ENCODE results near the gene ATPAF1. TPM values are rescaled to one million over a fixed set of nuclear protein-coding genes. Genes with fewer than 3 reads are reported as not detected.

Gene ATPAF1
- total and polyA plus RNA-seq, 3 donors from 2014 or later, result 76.7 to 98.9 (median 85.9) TPM

- Histone ChIP-seq H3K27me3 (no peaks in the 10 kb centered on the region), H3K9me3 (no peaks in the 10 kb centered on the region), H3K36me3 (ENCODE audit: low read depth, missing control alignments) (no peaks in the 10 kb centered on the region), H3K4me3 (peak overlapping the region; percentile 79 to 91), H3K27ac (peak overlapping the region; percentile 93 to 96), H3K4me1 (peaks cover 28% of the 10 kb centered on the region)
- TF ChIP-seq POLR2A (IDR thresholded peaks at IDR 0.05), result no peak
- TF ChIP-seq CTCF (IDR thresholded peaks at IDR 0.05), result no peak
- no peak for DNase-seq
- intact Hi-C loops (cut with DNase I; ENCODE audit: low total_unique reads), result no loop called here
- WGBS, 2 donors, result 32 to 40% methylated on average over 3 of the region's 3 CpGs
These were observed 52.4 kb downstream of the ATPAF1 start for GRCh38 chr1:46615735-46616134.

GRCh38 chr1:46615088-46615487 lies 53.1 kb downstream of the ATPAF1 start:
- H3K27me3 ChIP-seq, result no peaks in the 10 kb centered on the region
- peaks cover 28% of the 10 kb centered on the region for H3K4me1 ChIP-seq
- no peaks in the 10 kb centered on the region for H3K36me3 ChIP-seq (ENCODE audit: low read depth, missing control alignments)
- no peak for DNase-seq
- TF ChIP-seq POLR2A (IDR thresholded peaks at IDR 0.05), result no peak
- TF ChIP-seq CTCF (IDR thresholded peaks at IDR 0.05), result no peak
- no peak overlapping the region for H3K27ac ChIP-seq
- WGBS, 2 donors, result 83 to 91% methylated on average over 2 of the region's 2 CpGs
- no peak overlapping the region for H3K4me3 ChIP-seq
- intact Hi-C loops (cut with DNase I; ENCODE audit: low total_unique reads), result no loop called here
- no peaks in the 10 kb centered on the region for H3K9me3 ChIP-seq

GRCh38 chr1:46614604-46614984 lies 53.6 kb downstream of the ATPAF1 start:
- peaks cover 28% of the 10 kb centered on the region for H3K4me1 ChIP-seq
- intact Hi-C loops (cut with DNase I; ENCODE audit: low total_unique reads), result no loop called here

GRCh38 chr1:46613661-46614603 lies 54.2 kb downstream of the ATPAF1 start:
- Histone ChIP-seq H3K27me3 (no peaks in the 10 kb centered on the region), H3K4me3 (no peak overlapping the region), H3K36me3 (ENCODE audit: low read depth, missing control alignments) (no peaks in the 10 kb centered on the region), H3K9me3 (no peaks in the 10 kb centered on the region), H3K4me1 (peaks cover 28% of the 10 kb centered on the region), H3K27ac (peak overlapping the region in 1 of 2 donors; percentile 71)
- DNase-seq, result peak; percentile 94
- TF ChIP-seq CTCF (IDR thresholded peaks at IDR 0.05), result no peak
- TF ChIP-seq POLR2A (IDR thresholded peaks at IDR 0.05), result no peak
- intact Hi-C loops (cut with DNase I; ENCODE audit: low total_unique reads), result no loop called here
- WGBS, 2 donors, result 11 to 14% methylated on average over 14 to 16 of the region's 16 CpGs

More at GRCh38 chr1:46614604-46614984, 53.6 kb downstream of the ATPAF1 start:
- no peaks in the 10 kb centered on the region for H3K9me3 ChIP-seq
- 77 to 78% methylated on average over 2 of the region's 2 CpGs for WGBS, 2 donors
- no peak overlapping the region for H3K4me3 ChIP-seq
- no peak for DNase-seq
- no peak for TF ChIP-seq POLR2A (IDR thresholded peaks at IDR 0.05)
- TF ChIP-seq CTCF (IDR thresholded peaks at IDR 0.05), result no peak
- no peak overlapping the region for H3K27ac ChIP-seq
- no peaks in the 10 kb centered on the region for H3K36me3 ChIP-seq (ENCODE audit: low read depth, missing control alignments)
- H3K27me3 ChIP-seq, result no peaks in the 10 kb centered on the region

Measured in testis (tissue), 3 donors.